ENCODE measurements around the gene BCAR3.
"Not testable (repeated sequence)": the region's sequence is repeated elsewhere in the genome, so short reads cannot be mapped to it uniquely, and the experiment has no call there.

The BCAR3 gene

DNA sequence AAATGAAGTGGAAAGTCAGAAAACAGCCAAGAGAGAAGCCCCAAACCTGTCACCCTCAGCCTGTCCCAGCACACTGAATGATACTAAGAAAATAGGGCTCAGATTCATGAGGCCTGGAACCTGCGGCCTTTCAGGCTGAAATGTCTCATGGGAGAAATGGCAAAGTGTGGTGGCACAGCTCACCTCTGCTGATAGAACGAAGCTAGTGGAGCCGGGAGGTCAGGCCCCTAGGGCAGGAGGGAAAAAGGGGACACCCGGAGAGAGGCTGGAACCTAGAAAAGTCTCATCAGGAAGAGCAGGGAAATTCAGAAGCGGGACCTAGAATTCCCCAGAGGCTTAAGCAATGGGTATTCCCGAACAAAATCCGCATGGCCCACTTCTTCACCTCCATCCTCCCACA, 107.1 kb downstream of the BCAR3 start:
- no peak for DNase-seq

DNA sequence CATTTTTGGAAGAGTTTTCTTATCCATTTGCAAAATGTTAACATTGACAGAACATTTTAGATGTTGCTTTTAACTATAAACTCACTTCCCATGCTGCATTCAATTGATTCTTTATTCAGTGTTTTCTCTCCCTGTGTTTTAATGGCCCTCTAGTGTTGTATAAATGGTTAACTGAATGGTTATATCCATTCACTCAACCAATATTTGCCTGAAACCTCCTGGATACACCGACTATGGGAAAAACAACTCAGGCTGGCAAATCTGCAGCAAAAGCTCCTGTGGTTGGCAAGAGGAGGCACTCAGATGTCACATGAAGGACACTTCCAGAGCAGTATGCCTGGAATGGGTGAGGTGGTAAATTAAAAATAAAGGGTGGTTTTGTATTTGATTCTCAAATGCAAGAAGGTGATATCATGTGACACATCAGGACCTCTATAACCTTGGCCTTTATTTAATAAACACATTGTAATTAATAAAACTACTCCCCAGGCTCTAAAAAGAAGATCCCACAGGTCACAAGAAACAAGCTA, 107.6 kb downstream of the BCAR3 start:
- DNase-seq: no peak

GRCh38 chr1:93571623-93572310, 109.9 kb downstream of the BCAR3 start:
- no peak for DNase-seq

DNA sequence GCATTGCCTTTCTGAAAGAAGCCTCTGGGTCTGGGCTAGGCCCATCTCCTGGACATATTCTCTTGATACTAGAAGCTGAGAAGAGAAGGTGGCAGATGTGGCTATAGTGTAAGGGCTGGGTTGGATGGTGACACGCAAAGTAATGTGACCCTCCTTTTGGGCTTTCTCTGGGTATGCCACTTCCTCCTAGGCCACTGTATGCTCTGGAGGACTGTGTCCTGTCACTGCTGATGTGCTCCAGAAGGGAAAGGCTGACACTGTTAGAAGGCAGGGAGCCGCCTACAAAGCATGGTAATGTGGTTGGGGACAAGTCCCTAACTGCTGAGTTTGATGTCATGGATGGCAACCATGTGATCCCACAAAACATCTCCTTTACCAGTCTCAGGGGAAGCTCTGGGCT, 112.1 kb downstream of the BCAR3 start:
- no peak for DNase-seq

- no peak for DNase-seq
These were observed 114.2 kb downstream of the BCAR3 start for GRCh38 chr1:93567255-93567918.

- no peak for DNase-seq
These were observed 115.4 kb downstream of the BCAR3 start for GRCh38 chr1:93566227-93566626.

DNA sequence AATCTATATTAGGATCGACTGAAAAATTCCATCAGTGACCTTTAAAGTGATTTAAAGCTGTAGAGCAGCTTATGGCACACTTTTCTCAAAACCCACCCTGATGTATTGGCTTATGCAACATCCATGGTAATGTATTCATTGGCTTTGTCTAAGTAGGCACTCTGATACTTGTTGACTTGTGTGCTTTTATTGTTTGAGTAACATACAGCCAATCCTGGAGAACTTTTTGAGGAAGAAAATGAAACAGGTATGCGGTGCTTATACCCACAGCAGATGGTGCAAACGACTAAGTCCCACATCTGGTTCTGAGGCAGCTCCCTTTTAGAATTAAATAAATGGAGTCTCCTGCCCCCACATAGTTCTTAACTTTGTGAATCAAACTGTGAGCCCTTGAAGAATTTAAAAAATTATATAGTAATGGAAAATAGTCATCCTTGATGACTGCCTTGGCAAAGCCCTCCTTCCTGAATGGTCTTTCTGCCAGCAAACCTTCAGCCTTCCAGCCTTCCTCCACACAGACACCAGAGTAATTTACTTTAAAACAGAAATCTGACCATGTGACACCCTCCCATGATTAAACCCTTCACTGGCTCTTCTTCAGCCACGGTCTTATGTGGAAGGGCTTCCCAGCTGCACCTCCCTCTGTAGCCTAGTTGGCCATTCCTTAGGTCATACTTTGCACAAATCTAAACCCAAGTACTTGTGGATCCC, 116.0 kb downstream of the BCAR3 start:
- DNase-seq: peak; percentile 49

GRCh38 chr1:93559695-93560094, 121.9 kb downstream of the BCAR3 start:
- DNase-seq: no peak

DNA sequence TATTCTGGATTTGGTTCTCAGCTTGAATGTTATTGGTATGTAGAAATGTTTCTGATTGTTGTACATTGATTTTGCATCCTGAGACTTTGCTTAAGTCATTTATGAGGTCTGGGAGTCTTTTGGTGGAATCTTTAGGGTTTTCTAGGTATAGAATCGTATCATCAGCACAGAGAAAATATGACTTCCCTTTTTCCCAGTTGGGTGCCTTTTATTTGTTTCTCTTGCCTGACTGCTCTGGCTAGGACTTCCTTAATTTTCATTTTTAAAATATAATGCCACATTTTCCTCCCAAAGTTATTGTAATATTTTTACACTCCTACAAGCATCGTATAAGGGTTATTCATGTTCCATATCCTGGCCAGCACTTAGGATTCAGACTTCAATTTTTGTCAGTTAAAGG, 122.6 kb downstream of the BCAR3 start:
- DNase-seq: no peak

DNA sequence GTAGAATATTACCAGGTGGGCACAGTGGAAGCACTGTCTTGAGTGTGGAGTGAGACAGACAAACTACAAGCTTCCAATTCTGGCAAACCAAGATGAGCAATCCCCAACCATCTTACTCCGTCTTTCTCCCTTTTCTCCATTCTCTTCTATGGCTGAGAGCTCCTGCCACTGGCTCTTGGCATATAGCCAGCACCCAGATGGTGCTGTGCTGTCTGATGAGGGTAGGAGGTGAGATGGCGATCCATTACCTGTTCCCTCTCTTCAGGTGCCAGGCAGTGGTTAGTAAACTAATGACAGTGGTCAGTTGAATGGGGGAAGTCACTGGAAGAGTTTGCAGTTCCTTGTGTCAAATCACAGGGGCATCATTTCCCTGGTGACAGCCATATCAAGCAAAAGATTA, 125.3 kb downstream of the BCAR3 start:
- no peak for DNase-seq

GRCh38 chr1:93554883-93555872, 126.5 kb downstream of the BCAR3 start:
- DNase-seq: no peak

DNA sequence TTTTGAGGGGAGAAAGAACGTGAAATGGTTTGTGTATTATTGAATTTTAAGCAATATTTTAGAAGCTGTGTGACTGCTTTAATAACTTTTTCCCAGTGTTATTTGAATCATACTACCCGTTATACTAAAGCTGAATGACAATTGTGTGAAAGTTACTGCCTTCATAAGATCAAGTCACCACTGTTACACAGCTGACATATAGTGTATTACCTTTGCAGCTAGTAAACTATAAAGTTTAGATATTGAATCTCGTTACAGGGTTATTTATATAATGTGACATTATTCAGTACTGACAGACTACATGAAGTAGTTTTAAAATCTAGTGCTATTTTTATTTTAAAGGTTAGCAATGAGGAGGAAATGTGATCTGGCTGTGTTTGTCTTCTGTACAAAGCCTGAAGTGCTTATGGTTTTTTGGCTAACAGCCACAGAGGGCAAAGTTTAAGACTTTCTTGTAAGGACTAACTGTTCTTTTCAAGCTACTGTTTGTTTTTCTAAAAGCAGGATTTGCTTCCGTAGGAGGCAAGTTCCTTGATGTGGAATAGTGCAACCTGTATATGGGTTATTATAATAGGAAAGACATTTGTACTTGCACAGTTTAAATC, 127.6 kb downstream of the BCAR3 start:
- not testable (repeated sequence) for DNase-seq

DNA sequence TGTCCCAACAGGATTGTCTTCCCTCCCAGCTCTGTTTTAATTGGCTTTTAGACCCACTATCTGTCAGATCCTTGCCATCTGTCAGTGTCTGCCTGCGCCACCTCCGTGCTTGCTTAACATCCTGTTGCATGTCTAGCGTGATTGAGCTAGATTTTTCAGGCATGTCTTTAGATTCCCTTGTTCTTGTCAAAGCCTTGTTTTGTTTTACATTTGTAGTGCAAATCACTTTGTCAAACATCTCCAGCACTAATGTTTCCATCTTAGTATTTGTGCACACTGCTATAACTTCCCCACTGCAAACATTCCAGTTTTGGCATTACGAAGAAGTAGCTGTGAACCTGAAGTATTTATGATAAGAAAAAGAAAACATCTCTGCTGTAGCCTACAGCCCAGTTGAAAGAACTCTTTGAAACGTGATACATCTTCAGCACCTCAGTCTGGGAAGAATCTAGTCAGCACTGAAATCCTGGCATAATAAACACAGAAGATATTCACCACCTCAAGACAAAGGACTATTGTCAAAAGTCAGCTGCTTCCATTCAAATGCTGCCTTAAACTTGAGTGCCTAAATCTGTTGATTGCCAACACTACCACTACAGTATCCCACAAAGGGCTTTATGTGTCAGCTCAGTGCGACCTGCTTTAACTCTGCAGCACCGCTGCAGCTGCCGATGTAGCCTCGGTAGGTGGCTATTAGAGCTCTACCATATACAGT, 128.7 kb downstream of the BCAR3 start:
- no peak for DNase-seq

DNA sequence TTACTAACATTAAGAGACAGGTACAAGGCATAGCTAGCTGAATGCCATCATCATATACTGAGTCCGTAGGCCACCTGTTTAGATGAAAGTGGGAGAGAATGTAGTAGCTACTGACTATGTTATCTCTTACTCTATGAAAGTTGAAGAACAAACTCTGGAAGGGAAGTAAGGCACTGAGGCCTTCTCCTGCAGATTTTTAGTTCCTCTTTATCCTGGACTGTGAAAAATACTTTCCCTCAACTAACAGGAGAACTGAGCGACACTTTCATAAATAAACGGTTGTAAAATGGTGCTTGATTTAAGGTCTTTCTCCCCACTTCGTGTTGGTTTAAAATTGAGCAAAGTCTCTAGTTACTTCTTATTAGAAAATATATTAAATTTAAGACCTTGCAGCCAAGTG, 131.8 kb downstream of the BCAR3 start:
- DNase-seq: no peak

- no peak for DNase-seq
These were observed 132.5 kb downstream of the BCAR3 start for GRCh38 chr1:93549131-93549530.

DNA sequence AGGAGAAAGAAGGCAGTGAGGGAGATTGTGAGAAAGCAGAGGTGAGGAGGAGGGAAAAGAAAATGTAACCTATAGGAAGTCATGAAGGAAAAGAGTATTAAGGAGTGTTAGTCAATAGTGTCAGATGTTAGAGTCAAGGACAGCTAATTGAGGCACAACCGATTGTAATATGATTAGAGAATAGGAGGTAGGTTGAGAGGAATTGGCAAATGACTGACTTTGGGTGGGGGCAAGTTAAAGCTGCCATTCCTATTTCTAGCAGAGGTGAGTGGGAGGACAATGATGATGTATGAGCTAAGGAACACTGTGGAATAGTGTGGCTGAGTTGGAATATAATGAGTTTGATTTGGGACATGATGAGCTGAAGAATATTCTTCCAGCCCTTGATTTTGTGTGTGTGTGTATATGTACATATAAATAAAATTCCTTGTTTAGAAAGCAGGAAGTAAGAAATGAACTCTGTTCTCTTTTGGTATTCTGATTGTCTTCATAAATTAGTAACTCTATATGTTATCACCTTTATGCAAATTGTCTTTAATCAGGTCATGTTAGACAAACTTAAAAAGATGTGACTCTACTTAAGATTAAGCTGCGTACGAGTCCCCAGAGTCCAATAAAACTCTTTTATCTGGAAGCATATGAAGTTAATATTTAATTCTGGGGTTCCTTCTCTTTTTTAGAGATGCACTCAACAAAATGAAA, 135.3 kb downstream of the BCAR3 start:
- DNase-seq: no peak

DNA sequence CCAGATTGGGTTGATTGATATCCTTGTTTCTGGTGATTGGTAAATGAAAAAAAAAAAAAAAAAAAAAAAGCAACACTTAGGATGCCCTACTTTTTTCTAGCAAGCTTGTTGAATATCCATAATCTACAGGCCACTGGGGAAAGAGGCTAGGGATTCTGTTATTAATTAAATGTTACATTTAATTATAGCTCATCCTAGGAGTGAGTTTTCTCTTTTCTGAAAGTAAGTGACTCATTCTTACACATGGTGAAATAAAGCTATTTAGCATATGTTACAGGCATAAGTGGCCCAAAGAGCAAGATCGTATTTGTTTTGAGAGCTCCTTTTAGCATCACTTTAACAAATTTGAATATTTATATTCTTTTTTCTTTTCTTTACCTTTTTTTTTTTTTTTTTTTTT, 139.2 kb downstream of the BCAR3 start:
- DNase-seq: no peak

GRCh38 chr1:93541045-93541444, 140.6 kb downstream of the BCAR3 start:
- DNase-seq: no peak

DNA sequence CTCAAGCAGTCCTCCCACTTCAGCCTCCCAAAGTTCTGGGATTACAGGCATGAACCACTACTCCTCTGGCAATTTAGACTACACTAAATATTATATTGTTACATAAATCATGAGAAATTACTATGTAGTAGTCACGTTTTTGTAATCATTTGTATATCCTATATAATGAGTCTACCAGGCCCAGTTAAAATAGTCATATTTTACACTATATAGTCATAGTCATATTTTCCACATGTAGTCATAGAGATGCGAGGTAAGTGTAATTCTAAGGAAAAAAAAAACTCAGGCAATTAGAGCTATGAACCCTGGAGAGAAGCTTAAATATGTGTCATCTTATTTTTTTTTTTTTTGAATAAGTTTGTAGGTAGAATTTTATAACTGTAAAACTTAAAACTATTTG, 143.7 kb downstream of the BCAR3 start:
- no peak for DNase-seq

DNA sequence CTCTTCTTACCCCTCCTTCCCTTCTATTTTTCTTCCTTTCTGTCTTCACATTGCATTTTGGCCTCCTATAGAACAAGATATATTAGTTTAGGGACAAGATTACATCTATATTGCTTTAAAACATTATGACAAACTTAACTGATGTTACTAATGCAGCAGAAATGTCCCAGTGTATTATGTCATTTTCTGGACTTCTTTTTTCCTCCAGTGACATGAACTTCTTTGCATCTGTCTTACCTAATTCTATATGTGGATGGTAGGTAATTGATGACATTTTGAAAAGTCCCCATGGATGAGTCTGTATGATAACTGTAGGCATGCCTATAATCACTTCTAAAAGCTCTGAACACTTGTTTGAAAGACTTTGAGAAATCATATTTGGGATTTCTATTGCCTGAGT, 144.2 kb downstream of the BCAR3 start:
- no peak for DNase-seq

DNA sequence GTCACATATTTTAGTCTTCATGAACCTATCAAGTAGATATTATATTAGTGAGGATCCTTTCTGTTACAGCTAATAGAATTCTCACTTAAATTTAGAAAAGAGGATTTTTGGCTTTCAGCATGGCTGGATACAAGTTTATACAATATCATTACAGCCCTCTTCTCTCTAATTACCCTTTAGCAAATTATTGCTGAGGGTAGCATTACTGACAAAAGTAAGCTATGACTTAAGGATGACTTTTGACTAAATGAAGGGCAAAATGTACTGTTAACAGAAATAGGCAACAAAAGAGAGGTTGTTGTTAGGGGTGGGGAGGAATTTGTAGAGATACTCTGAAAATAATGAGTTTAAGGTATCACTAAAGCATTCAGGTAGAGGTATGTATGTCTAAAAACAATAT, 148.0 kb downstream of the BCAR3 start:
- DNase-seq: no peak
